ENCODE results near the gene PRR29.
"Not testable (repeated sequence)": the region's sequence is repeated elsewhere in the genome, so short reads cannot be mapped to it uniquely, and the experiment has no call there.

PRR29 gene

GRCh38 chr17:63995626-63996025 lies 2.5 kb upstream of the PRR29 start:
- no peak for DNase-seq (ENCODE audit: low read depth in 2 of 3, low spot score in 2 of 3)

- DNase-seq (ENCODE audit: low read depth in 2 of 3, low spot score in 2 of 3): no peak
Measured at GRCh38 chr17:63996430-63997182, 1.5 kb upstream of the PRR29 start.

DNA sequence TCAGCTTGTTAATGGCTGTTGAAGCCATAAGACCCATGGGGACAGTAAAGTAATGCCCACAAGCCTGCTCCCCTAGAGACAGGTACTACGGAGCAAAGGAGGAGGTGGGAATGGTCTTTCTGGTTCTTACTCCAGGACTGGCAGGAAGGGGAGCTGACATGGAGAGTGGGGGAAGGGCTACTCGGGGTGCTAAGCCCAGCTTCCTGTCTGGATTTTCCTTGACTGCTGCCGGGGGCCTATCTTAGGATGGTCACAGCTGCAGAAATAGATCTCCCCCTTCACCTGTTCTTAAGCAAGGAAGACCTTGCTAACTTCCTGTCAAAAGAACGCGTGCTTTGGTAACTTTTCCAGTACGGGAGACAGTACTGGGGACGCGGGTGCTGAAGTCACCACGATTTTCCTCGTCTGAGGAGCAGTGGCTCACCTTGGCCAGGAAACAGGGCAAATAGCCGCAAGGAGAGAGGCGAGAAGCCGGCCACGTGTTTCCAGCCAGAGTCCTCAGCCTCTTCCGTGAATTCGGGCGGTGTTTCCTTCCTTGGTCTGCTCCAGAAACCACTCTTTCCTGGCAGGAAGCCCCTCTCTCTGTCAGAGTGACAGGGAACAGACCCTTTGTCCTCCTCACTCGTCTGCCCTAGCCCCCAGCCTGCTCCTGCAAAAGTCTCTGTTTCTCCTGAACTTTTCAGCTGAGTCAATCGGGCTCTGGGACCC lies 656 bp upstream of the PRR29 start:
- DNase-seq (ENCODE audit: low read depth in 2 of 3, low spot score in 2 of 3): no peak

DNA sequence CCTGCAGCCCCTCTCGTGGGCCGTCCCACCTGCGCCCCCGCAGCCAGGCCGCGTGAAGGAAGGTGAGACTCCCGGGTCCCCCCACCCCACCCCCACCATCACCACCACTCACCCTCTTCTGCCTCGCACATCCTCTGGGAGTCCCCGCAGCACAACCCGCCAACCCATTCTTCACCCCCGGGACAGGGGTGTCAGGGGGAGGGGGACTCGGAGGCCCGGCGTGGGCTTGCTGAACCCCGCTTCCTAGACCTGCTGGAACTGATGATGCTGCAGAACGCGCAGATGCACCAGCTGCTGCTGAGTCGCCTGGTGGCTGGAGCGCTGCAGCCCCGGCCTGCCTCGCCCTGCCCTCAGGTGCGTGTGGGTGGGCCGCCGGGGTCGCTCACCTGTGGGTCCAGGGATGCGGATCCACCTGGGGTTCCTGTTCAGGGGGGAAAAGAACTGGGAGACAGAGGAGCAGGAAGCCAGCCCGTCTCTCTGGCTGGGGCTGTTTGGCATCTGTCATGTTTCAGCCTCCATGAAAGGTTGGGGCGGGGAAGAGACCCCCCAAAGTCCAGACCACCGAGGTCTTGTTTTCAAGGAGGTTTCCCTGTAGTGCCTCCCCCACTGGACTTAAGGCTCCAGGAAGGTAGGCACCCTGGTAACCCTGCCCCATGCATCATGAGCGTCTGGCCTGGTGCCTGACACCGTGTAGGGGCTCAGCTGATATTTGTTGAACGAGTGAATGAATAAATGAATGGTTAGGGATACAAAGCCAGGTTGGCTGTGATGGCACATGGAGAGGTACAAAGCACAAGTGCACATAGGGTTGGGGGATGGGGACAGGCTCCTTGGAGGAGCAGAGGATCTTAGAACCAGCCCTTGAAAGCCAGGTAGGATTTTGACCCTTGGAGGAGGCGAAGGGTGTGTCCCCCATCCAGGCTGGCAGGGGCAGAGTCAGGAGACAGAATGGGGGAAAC lies 849 bp downstream of the PRR29 start:
- DNase-seq (ENCODE audit: low read depth in 2 of 3, low spot score in 2 of 3): no peak

DNA sequence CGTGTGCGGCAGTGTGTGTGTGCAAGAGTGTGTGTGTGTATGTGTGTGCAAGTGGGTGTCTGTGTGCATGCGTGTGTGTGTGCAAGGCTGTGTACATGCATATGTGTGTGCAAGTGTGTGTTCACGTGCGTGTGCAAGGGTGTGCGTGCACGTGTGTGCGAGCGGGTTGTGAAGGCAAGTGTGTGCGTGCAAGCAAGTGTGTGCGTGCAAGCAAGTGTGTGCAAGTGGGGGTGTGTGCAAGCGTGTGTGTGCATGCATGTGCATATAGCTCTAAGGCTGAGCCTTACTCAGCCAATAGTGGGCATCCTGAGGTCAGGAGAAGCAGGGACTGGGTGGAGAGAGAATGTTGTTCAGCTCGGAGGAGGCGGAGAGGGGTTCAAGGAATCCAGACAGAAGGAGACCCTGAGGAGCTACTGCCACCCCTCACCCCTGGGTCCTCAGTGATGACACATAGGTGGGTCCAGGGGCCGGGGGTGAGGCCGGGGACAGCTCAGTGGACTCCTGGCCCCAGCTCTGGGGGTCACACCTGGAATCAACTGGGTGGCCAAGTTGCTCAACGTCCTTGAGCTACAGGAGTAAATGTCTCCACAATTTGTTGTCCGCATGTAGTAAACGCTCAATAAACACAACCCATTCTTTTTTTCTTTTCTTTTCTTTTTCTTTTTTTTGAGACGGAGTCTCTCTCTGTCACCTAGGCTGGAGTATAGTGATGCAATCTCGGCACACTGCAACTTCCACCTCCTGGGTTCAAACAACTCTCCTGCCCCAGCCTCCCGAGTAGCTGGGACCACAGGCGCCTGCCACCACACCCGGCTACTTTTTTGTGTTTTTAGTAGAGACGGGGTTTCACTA lies 1.8 kb downstream of the PRR29 start:
- no peak for DNase-seq (ENCODE audit: low read depth in 2 of 3, low spot score in 2 of 3)

GRCh38 chr17:64001091-64001579 lies 3.0 kb downstream of the PRR29 start:
- DNase-seq (ENCODE audit: low read depth in 2 of 3, low spot score in 2 of 3): no peak

DNA sequence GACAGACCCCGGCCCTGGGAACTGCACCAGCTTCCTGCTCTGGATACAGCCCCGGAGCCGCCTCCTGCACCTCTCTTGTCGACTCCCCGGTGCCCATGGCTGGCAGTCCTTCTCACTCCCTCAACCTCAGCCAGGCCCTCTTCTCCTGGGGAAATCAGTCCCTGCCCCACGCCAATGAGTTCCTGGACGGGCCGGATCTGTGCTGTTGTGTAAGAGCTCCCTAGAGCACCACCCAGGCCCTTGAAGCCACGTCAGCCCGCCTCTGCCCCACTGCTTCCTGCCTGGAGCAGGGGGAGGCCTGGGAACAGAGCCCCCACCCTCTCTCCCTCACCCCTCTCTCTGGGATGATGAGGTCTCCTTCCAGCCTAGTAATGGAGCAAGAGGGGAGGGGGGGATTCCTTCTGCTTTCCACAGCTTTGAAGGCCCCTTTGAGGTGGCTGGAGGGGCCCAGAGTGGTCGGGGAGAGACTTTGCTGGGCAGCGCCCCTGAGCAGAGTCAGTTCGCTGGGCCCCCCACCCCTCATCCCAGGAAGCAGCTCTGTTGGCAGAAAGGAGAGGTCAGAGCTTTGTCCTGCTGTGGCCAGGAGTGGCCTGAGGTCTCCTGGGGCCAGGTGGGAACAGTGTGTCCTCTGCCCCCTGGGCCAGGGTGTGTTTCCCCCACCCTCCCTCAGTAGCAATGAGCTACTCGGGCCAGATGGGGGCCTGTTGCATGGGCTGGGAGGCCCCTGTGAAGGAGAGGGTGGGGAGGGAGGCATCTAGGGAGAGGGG lies 3.8 kb downstream of the PRR29 start:
- no peak for DNase-seq (ENCODE audit: low read depth in 2 of 3, low spot score in 2 of 3)

DNA sequence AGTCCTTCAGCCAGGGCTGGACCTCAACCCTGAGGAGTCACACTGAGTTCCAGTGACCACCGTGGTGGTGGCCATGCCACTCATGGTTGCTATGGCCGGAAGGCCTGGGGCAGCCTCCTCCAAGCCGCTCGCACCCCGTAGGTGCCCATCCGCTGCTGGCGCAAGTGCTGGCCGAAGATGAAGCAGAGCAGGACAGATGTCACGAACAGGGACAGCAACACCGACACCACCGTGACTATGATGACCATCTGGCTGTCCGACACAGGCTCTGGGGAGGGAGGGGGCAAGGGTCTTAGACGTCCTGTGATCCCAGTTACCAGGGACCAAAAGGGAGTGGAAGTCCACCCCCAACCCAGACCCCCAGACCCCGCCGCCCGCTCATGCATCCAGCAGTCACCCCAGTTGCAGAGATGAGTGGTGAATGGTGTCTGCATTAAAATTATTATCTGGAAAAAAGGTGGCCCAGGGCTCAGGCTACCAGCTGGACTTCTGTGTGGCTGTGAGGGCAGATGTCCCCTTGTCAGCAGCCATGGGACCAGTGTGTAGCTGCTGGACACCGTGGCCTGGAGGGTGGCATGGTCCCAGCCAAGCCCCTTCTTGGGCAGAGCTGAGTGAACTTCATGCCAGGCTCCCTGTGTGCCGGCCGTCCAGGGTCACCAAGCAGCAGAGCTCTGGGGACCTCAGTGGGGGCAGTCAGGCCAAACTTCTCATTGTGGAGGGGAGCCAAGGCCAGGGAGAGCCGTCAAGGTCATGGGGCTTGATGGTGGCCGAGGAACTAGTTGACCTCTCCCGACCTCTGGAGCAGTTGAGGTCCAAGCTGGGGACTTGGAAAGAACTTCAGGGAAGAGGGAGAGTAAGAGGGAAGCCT lies 4.7 kb downstream of the PRR29 start:
- no peak for DNase-seq (ENCODE audit: low read depth in 2 of 3, low spot score in 2 of 3)

DNA sequence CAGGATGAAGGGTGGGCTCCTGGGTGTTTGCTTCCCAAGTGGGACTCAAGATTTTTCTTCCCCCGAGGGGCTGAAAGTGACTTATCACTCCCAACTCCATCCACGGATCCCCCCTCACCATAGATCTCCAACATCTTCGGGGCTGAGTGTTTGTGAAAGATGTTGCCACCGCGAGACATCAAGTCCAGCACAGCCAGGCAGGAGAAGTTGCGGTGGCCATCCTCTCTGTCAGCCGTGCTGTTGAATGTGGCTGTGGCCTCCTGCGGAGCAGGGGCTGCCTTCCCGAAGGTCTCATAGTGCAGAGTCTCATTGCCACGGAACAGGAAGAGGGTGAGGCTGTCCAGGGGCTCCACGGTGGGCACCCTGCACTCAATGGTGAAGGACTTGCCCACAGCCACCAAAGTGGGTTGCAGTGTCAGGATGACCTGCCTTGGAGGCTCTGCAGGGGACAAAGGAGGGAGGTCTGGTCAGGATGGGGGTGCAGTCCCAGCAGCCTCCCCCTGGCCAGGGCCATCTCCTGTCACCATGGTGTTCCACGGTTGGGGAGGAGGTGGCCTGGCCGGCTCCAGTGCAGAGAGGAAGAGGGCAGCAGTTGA lies 5.5 kb downstream of the PRR29 start:
- no peak for DNase-seq (ENCODE audit: low read depth in 2 of 3, low spot score in 2 of 3)

DNA sequence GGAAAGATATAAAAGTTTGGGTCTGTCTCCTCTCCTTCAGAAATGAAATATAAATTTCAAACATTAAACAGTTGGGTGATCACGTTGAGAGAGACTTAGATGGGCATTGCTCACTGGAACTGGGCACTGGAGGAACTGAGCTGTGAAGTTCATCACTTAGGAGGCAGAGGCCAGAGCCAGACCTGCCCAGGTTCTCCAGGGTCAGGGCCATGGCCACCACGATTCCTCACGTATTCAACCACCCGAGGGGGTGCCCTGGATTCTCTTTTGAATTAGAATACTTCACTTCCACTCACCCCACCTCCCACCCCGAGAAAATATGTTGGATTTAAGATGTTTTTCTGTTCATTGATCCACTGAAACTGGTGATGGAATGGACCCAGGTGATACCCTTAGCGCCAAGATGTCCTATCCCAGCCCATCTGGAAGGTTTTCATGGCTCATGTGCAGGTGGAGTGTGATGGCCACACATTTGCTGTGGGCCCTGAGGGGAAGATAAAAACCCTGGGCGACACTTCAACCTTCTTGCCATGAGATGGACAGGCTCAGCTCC lies 6.1 kb downstream of the PRR29 start:
- no peak for DNase-seq (ENCODE audit: low read depth in 2 of 3, low spot score in 2 of 3)

DNA sequence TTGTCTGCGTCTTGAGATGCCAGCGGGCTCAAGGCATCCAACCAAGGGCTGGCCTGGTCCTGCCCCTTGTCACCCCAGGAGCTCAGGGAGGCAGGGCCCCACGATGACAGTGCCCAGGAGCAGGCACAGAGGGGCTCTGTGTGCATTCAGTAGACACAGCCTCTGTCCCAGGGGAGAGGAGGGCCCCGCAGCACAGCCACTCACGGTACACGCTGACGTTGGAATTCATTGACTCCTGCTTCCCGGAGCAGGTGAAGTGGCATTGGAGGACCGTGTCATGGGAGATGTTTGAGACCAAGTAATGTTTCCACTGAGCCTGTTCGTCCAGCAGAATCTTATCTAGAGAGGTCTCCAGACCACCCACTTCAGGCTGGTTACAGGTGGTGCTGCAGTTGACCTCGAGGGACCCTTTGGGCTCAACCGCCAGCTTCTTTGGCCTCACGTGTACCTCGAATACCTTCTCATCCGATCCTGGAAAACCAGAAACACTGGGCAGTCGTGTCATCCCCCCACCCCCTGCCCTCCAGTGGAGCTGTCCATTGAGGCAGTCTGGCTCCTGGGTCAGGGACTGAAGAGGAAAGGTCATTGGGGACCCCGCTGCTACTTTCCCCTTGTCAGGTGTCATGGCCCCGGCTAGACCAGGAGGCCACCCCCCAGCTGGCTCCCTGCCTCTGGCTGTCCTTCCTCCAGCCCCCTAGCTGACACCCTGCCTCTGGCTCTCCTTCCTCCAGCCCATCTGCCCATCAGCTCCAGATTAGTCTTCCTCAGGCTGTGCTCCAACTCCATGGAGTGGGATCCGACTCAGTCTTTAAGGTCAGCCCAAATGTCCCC lies 7.0 kb downstream of the PRR29 start:
- DNase-seq (ENCODE audit: low read depth in 2 of 3, low spot score in 2 of 3): no peak

GRCh38 chr17:64005734-64006167 lies 7.6 kb downstream of the PRR29 start:
- DNase-seq (ENCODE audit: low read depth in 2 of 3, low spot score in 2 of 3): no peak

DNA sequence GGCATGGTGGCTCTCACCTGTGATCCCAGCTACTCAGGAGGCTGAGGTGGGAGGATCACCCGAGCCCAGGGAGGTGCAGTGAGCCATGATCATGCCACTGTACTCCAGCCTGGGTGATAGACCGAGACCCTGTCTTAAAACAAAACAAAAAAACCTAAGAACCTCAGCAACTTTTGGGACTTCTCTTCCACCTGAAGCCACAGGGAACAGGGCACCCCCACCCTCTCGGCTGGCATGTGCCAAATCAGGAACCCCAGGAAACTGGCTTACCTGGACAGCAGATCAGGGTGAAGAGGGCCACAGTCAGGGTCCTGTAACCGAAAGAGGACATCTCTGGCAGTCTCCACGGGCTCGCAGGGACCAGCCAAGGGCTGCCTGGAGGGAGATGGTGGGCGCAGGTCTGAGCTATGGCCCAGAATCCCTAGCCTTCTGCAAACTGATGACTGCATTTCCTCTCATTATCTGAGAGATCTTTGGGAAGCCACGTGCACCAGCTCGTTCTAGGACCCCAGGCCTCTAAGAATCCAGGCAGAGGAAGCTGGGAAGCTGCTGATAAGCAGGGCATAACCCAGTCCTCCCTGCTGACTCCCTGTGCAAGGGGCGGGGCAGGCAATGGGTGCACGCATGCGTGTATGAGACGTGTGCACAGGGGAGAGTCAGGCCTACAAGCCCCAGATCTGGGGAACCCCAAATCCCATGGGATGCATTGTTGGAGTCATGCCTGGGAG lies 8.4 kb downstream of the PRR29 start:
- DNase-seq (ENCODE audit: low read depth in 2 of 3, low spot score in 2 of 3): no peak

DNA sequence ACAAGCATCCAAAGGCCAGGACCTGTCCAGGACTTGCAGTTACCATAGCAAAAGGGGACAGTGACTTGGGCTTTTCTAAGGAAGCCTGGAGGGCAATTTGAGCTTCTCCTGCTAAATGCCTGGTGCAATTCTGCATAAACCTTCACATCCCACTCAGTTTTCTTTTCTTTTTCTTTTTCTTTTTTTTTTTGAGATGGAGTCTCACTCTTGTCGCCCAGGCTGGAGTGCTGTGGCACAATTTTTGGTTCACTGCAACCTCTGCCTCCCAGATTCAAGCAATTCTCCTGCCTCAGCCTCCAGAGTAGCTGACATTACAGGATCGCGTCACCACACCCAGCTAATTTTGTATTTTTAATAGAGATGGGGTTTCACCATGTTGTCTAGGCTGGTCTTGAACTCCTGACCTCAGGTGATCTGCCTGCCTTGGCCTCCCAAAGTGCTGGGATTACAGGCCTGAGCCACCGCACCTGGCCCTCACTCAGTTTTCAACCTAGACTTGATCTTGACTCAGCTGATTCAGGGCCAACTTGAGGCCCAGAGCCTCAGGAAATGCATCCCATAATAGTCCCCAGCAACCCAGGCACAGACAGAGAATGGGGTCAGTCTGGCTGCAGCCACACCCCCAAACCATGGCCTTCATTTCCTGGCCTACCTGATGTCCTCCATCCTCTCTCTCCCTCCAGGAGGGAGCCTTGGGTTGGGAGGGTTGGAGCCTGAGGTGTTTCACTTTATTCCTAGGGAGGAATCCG lies 9.1 kb downstream of the PRR29 start:
- DNase-seq (ENCODE audit: low read depth in 2 of 3, low spot score in 2 of 3): not testable (repeated sequence)

DNA sequence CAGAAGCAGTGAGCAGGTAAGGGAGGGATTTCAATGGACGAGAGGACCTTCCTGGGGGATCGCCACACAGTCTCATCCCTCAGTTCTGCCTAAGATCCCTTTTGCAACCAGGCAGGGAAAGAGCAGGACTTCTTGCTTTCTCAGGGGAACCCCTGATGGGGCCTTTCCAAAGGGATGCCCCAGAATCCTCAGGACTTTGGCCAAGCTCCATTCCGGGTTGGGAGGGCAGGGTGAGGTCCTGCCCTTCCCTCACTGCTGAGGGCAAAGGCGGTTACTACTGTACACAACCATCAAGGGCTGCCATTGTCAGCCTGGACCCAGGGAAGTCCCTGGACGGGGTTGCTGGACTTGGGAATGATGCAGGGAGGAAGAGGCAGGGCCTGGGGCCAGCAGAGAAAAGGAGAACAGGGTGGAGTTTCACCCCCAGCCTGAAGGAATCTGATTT lies 9.7 kb downstream of the PRR29 start:
- no peak for DNase-seq (ENCODE audit: low read depth in 2 of 3, low spot score in 2 of 3)

DNA sequence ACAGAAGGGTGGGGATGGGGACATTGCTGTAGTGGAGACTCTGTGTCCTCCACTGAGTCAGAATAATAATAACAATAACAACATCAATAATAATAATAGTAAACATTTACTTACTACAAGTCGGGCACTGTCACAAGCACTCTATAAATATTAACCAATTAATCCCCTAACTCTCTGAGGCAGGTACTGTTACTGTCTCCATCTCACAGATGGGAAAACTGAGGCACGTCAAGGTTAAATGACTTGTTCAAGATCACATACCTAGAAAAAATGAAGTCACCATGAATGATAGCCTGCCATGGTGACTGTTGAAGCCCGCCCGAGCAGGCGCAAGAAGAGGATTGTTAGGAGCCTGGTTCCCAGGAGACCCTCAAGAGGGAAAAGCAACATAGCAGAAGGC lies 10.2 kb downstream of the PRR29 start:
- no peak for DNase-seq (ENCODE audit: low read depth in 2 of 3, low spot score in 2 of 3)
